ENCODE measurements around the gene LRRC37B.
"Not testable (repeated sequence)": the region's sequence is repeated elsewhere in the genome, so short reads cannot be mapped to it uniquely, and the experiment has no call there.

Gene LRRC37B

DNA sequence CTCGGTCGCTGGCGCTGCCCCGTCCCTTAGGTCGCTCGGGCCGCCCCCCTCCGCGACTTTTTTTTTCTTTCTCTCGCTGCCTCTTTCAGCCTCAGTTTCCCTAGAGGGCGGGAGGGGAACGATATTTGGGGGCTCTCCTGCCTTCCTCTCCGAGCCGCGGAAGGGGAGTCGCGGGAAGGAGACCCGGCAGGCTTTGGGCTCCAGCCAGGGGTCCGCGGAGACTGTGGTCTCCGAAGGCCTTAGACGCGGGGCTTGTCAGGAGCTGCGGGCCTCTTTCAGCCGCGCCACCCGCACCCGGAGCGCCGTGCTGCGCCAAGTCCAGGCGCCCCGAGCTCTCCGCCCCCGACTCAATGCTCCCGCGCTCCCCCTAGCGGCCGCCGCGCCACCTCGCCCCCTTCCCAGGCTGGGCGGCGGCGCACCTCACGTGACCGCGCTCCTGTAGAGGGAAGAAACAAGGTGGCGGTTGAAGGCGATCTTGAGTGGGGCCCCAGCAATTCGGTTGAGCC lies at the start of gene LRRC37B:
Gene LRRC37B, plus strand, starts transcription at position 427 of the 506 bp plus-strand sequence. CDS start 14,010 bp downstream, outside the sequence.
- ATAC-seq (peak; percentile 93), DNase-seq (peak; percentile 91)
- no peaks in the 10 kb centered on the region for H3K27me3 Mint-ChIP-seq
- H3K9me3 Mint-ChIP-seq: no peaks in the 10 kb centered on the region
- H3K36me3 Mint-ChIP-seq (ENCODE audit: low read depth): peaks cover 5% of the 10 kb centered on the region
- peaks cover 39% of the 10 kb centered on the region for H3K4me1 Mint-ChIP-seq
- peak within 1 kb of the TSS; percentile 88 for H3K4me3 Mint-ChIP-seq
- H3K27ac Mint-ChIP-seq: peak within 1 kb of the TSS; percentile 77

DNA sequence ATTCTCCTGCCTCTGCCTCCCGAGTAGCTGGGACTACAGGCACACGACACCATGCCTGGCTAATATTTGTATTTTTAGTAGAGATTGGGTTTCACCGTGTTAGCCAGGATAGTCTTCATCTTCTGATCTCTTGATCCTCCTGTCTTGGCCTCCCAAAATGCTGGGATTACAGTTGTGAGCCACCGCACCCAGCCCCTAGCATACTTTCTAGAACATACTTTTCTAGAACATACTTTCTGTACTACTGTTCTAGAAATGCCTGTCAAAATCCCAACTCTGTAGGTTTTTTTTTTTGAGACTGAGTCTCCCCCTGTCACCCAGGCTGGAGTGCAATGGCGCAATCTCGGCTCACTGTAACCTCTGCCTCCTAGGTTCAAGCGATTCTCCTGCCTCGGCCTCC lies 43.1 kb upstream of the LRRC37B start:
- not testable (repeated sequence) for H3K27me3 Mint-ChIP-seq, DNase-seq, H3K27ac Mint-ChIP-seq, H3K4me1 Mint-ChIP-seq, H3K9me3 Mint-ChIP-seq, H3K4me3 Mint-ChIP-seq, ATAC-seq
- peaks cover 34% of the 10 kb centered on the region for H3K36me3 Mint-ChIP-seq (ENCODE audit: low read depth)

DNA sequence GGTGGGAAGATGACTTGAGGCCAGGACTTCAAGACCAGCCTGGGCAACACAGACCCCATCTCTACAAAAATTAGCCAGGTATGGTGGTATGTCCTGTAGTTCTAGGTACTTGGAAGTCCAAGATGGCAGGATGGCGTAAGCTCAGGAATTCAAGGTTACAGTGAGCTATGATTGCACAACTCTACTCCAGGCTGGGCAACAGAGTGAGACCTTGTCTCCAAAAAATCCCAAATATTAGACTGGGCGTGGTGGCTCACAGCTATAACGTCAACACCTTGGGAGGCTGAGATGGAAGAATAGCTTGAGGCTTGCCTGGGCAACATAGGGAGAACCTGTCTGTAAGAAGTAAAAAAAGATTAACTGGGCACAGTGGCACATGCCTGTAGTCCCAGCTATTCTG lies 39.5 kb upstream of the LRRC37B start:
- Mint-ChIP-seq H3K9me3 (no peaks in the 10 kb centered on the region), H3K27ac (no peak overlapping the region), H3K27me3 (no peaks in the 10 kb centered on the region), H3K36me3 (ENCODE audit: low read depth) (peaks cover 29% of the 10 kb centered on the region), H3K4me3 (no peak overlapping the region), H3K4me1 (peaks cover 1% of the 10 kb centered on the region)
- ATAC-seq: no peak
- DNase-seq: no peak

DNA sequence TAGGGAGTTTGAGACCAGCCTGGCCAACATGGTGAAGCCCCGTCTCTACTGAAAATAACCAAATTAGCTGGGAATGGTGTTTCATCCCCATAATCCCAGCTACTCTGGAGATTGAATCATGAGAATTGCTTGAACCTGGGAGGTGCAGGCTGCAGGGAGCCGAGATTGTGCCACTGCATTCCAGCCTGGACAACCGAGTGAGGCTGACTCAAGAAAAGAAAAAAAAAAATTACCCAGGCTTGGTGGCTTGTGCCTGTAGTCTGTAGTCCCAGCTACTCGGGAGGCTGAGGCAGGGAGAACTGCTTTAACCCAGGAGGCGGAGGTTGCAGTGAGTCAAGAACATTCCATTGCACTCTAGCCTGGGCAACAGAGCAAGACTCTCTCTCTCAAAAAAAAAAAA lies 36.8 kb upstream of the LRRC37B start:
- H3K9me3 Mint-ChIP-seq, DNase-seq, H3K27me3 Mint-ChIP-seq, H3K4me1 Mint-ChIP-seq, H3K4me3 Mint-ChIP-seq, H3K27ac Mint-ChIP-seq, ATAC-seq: not testable (repeated sequence)
- peaks cover 30% of the 10 kb centered on the region for H3K36me3 Mint-ChIP-seq (ENCODE audit: low read depth)

DNA sequence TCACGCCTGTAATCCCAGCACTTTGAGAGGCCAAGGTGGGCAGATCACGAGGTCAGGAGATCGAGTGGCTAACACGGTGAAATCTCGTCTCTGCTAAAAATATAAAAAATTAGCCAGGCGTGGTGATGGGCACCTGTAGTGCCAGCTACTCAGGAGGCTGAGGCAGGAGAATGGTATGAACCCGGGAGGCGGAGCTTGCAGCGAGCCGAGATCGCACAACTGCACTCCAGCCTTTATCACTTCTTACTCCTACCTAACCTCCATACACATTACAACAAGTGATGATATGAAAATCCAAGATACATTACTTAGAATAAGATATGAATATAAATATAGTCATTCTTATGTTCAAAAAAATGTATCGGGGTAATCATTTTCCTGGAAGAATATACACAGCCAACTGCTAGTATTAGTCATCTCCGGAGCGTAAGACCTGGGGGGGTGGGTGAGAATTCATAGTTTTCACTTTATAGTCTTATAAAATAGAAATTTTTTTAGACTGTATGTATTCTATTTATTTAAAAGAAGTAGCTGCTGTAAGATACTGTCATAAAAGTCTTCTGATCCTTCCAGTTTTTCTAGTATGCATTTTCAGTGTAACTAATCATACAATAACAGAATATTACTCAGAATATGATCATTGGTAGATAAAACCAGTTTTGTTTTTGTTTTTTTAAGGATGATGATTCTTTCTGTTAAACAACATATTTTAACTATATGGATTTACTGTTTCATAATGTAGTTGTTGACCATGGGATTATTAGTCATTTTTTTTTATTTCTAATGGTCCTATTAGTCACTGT lies 32.7 kb upstream of the LRRC37B start:
- peaks cover 33% of the 10 kb centered on the region for H3K36me3 Mint-ChIP-seq (ENCODE audit: low read depth)
- DNase-seq, H3K4me3 Mint-ChIP-seq, ATAC-seq, H3K9me3 Mint-ChIP-seq, H3K27ac Mint-ChIP-seq, H3K4me1 Mint-ChIP-seq, H3K27me3 Mint-ChIP-seq: not testable (repeated sequence)

DNA sequence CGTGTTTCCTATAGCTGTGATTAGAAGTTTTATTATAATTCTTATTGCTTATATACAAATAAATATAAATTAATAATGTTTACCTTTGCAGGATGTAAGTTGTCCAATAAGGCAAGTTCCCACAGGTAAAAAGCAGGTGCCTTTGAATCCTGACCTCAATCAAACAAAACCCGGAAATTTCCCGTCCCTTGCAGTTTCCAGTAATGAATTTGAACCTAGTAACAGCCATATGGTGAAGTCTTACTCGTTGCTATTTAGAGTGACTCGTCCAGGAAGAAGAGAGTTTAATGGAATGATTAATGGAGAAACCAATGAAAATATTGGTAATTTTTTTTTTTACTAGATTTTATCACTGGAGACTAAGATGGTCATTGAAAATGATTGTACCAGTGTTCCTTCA lies 31.8 kb upstream of the LRRC37B start:
- ATAC-seq, H3K4me1 Mint-ChIP-seq, H3K4me3 Mint-ChIP-seq, DNase-seq, H3K27ac Mint-ChIP-seq, H3K9me3 Mint-ChIP-seq, H3K27me3 Mint-ChIP-seq: not testable (repeated sequence)
- peaks cover 32% of the 10 kb centered on the region for H3K36me3 Mint-ChIP-seq (ENCODE audit: low read depth)

DNA sequence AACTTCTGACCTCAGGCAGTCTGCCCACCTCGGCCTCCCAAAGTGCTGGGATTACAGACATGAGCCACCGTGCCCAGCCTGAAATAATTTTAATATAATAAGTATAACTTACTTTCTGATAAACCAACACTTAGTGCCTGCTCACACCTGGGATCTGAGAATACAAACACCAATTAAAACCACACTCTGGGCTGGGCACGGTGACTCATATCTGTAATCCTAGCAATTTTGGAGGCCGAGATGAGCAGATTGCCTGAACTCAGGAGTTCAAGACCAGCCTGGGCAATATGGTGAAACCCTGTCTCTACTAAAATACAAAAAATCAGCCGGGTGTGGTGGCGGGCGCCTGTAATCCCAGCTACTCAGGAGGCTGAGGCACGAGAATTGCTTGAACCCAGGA lies 15.4 kb upstream of the LRRC37B start:
- not testable (repeated sequence) for H3K4me1 Mint-ChIP-seq, H3K27me3 Mint-ChIP-seq, H3K4me3 Mint-ChIP-seq, DNase-seq, H3K27ac Mint-ChIP-seq, H3K9me3 Mint-ChIP-seq, ATAC-seq
- H3K36me3 Mint-ChIP-seq (ENCODE audit: low read depth): peaks cover 39% of the 10 kb centered on the region

DNA sequence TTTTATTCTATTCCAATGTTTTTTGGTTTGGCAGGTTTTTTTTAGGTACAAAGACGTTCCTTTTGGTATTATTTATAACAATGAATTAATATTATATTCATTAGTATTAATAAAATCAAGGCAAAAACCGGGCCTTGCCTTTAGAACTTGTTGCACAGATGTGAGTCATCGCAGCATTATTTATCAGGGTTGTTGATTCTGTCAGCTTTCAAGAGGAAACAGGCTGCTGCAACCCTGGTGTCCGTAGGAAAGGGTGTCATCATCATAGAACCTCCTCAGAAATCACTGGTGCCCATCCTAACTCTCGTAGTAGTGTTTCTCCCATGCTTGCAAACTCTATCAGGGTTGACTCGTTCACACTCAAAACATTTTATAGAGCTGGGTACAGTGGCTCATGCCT lies 10.2 kb upstream of the LRRC37B start:
- Mint-ChIP-seq H3K27me3 (no peaks in the 10 kb centered on the region), H3K27ac (no peak overlapping the region), H3K4me3 (no peak overlapping the region), H3K4me1 (no peaks in the 10 kb centered on the region), H3K9me3 (no peaks in the 10 kb centered on the region), H3K36me3 (ENCODE audit: low read depth) (peaks cover 44% of the 10 kb centered on the region)
- ATAC-seq (no peak), DNase-seq (no peak)

DNA sequence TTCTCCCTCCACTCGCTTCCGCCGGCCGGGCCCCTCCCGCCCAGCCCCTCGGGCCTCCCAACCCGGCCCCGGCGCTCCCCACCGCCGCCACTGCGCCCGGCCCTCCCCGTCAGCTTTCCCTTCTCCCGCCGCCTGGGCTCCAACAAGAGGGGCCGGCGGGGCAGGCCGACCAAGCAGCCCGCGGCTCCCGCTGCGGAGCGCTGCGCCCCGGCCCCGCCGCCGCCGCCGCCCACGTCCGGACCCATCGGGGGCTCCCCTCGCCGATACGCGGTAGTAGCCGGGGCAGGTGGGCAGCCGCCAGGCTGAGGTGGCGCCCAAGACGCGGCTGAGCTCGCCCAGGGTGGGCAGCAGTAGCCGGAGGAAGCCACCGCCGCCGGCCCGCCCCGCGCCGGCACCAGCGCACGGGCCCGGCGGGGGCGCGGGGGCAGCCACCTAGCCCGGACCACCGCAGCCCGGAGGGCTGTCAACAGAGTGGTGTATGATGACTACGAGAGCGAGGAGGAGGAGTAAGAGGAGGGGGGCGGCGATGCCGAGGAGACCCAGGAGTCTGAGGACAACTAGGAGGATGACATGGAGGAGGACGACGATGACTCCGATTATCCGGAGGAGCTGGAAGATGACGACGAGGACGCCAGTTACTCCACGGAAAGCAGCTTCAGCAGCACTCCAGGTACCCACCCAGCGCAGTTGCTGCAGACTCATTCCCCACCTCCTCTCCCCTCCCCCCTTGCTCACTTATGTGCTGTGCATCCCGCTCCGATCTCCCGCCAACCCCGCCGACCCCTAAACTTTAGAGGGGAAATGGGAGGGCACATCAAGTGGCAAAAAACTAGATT lies 498 bp downstream of the LRRC37B start:
- peak; percentile 48 for ATAC-seq

DNA sequence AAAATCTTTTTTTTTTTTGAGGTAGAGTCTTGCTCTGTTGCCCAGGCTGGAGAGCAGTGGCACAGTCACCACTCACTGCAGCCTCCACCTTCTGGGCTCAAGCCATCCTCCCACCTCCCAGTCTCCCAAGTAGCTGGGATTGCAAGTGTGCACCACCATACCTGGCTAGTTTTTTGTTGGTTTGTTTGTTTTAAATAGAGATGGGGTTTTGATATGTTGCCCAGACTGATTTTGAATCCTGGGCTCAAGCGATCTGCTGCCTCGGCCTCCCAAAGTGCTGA lies 2.0 kb downstream of the LRRC37B start:
- H3K36me3 Mint-ChIP-seq (ENCODE audit: low read depth): peaks cover 5% of the 10 kb centered on the region
- no peaks in the 10 kb centered on the region for H3K9me3 Mint-ChIP-seq
- ATAC-seq (no peak), DNase-seq (no peak)
- H3K4me3 Mint-ChIP-seq: peak overlapping the region; percentile 88
- H3K4me1 Mint-ChIP-seq: peaks cover 41% of the 10 kb centered on the region
- H3K27ac Mint-ChIP-seq: peak overlapping the region; percentile 77
- no peaks in the 10 kb centered on the region for H3K27me3 Mint-ChIP-seq

More for the DNA sequence above, 498 bp downstream of the LRRC37B start:
- H3K27me3 Mint-ChIP-seq: no peaks in the 10 kb centered on the region
- H3K27ac Mint-ChIP-seq: peak overlapping the region; percentile 77
- H3K4me1 Mint-ChIP-seq: peaks cover 41% of the 10 kb centered on the region
- peaks cover 5% of the 10 kb centered on the region for H3K36me3 Mint-ChIP-seq (ENCODE audit: low read depth)
- peak overlapping the region; percentile 88 for H3K4me3 Mint-ChIP-seq
- peak; percentile 60 for DNase-seq
- no peaks in the 10 kb centered on the region for H3K9me3 Mint-ChIP-seq

DNA sequence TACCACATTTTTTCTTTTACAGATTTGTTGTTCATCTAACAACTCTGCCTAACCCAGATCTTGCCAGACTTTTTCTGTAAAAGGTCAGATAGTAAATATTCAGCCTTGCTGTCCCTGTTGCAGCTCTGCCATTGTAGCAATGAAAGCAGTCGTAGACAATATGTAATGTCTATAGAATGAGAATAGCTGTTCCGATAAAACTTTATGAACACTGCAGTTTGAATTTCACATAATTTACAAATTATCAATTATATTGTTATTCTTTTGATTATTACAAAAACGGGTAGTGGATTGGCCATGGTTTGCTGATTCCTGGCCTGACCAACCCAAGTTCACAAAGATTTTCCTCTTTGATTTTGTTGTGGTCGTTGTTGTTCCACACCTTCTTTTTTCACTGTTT lies 2.9 kb downstream of the LRRC37B start:
- H3K27ac Mint-ChIP-seq: no peak overlapping the region
- H3K4me3 Mint-ChIP-seq: peak overlapping the region; percentile 88
- H3K36me3 Mint-ChIP-seq (ENCODE audit: low read depth): peaks cover 5% of the 10 kb centered on the region
- no peak for ATAC-seq
- DNase-seq: no peak
- no peaks in the 10 kb centered on the region for H3K27me3 Mint-ChIP-seq
- H3K4me1 Mint-ChIP-seq: peaks cover 44% of the 10 kb centered on the region
- no peaks in the 10 kb centered on the region for H3K9me3 Mint-ChIP-seq

DNA sequence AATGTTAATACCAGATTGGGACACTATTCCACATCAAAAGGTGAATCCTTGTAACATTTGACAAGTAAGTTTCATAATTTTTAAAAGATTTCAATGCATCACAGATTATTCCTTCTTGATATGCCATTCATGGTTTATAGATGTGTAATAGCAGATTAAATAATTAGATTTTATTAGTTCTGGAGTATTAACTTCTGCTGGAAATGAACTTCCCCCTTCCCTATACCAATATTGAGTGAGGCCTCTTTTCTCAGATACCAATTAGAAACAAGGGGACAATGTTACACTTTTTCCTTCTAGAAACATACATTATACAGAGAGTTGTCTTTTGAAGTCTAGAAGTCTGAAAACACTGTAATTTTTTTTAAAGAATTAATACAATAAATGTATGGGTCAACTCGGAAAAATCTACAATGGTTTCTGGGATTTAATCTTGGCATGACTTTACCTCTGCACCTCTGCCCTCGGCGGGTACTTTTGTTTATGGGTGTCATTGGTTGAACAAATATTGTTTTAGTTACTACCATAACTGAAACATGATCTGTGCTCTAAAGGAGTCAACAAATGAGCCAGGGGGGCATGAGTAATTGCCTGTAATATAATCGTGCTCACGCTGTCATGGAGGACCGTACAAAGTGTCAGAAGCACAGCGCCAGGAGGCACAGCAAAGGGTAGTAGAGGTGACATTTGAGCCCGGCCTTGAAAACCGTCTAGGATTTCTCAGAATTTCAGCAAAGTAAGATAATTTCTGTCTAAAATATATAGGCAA lies 8.2 kb downstream of the LRRC37B start:
- H3K27me3 Mint-ChIP-seq: no peaks in the 10 kb centered on the region
- H3K4me1 Mint-ChIP-seq: peaks cover 36% of the 10 kb centered on the region
- no peak for DNase-seq
- no peaks in the 10 kb centered on the region for H3K9me3 Mint-ChIP-seq
- ATAC-seq: no peak
- no peak overlapping the region for H3K27ac Mint-ChIP-seq
- H3K4me3 Mint-ChIP-seq: peak overlapping the region; percentile 8
- H3K36me3 Mint-ChIP-seq (ENCODE audit: low read depth): peaks cover 3% of the 10 kb centered on the region

DNA sequence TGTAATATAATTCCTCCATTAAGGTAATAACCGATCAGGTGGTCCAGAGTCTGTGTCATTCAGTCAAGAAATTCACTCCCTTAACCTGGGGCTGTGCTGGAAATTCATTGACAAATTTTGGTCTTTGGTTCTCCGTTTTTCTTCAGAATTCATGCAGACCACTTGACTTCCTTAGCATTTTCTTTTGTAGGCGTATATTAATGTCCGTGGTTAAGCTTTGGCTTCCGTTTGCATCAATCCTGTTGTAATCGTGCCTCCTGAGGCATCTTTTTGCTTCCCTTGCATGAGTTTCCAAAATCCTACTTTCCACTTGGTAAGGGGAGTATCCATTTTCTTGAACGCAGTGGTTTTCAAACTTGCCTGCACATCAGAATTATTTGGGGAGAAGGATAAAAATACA lies 9.0 kb downstream of the LRRC37B start:
- peak overlapping the region; percentile 21 for H3K27ac Mint-ChIP-seq
- H3K4me3 Mint-ChIP-seq: peak overlapping the region; percentile 8
- peaks cover 3% of the 10 kb centered on the region for H3K36me3 Mint-ChIP-seq (ENCODE audit: low read depth)
- no peaks in the 10 kb centered on the region for H3K9me3 Mint-ChIP-seq
- no peaks in the 10 kb centered on the region for H3K27me3 Mint-ChIP-seq
- no peak for DNase-seq
- H3K4me1 Mint-ChIP-seq: peaks cover 33% of the 10 kb centered on the region
- no peak for ATAC-seq

DNA sequence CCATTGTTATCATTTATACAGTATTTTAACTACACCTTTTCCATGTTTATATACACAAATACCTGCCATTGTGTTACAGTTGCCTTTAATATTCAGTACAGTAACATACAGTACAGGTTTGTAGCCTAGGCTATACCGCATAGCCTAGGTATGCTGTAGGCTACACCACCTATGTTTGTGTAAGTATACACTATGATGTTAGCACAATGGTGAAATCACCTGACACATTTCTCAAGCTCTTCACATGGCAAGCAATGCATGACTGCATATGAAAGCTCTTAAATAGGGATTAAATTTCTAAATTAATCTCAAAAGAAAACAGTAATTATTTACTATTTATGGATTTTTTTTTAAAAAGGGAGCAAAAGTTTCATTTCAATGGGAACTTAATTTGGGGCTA lies 12.0 kb downstream of the LRRC37B start:
- DNase-seq (no peak), ATAC-seq (no peak)
- Mint-ChIP-seq H3K36me3 (ENCODE audit: low read depth) (peaks cover 2% of the 10 kb centered on the region), H3K9me3 (no peaks in the 10 kb centered on the region), H3K27me3 (no peaks in the 10 kb centered on the region), H3K27ac (no peak overlapping the region), H3K4me3 (no peak overlapping the region), H3K4me1 (peaks cover 19% of the 10 kb centered on the region)
